Neural progenitor cell (in vitro differentiated cells): ENCODE data around the gene UBXN2A. TPM values are rescaled to one million over a fixed set of nuclear protein-coding genes. Genes with fewer than 3 reads are reported as not detected.
"Not testable (repeated sequence)": the region's sequence is repeated elsewhere in the genome, so short reads cannot be mapped to it uniquely, and the experiment has no call there.

Experiments
- DNase-seq: peaks from one replicate; pipeline ENCODE4 v3.0.0-alpha.2; 2016; ENCODE audit warnings: low spot score
- H2AFZ ChIP-seq: fragments of 200-600 bp; sonication (generic); replicated peaks from 2 replicates; pipeline ENCODE4 v1.6.1; 2016; ENCODE audit warnings: antibody characterized with exemption
- H3F3A ChIP-seq: fragments of 200-600 bp; sonication (generic); 2 replicates; pipeline ENCODE4 v1.6.1; 2016; ENCODE audit warnings: antibody characterized with exemption, low read depth
- H3K27ac ChIP-seq: fragments of 200-600 bp; sonication (generic); 2 replicates; pipeline ENCODE4 v1.5.1; 2016; ENCODE audit warnings: mild to moderate bottlenecking
- H3K27me3 ChIP-seq: fragments of 200-600 bp; sonication (generic); 2 replicates; pipeline ENCODE4 v1.6.1; 2016; ENCODE audit warnings: mild to moderate bottlenecking, moderate library complexity
- H3K36me3 ChIP-seq: fragments of 200-600 bp; sonication (generic); 2 replicates; pipeline ENCODE4 v1.5.1; 2016
- H3K4me1 ChIP-seq: fragments of 200-600 bp; sonication (generic); 2 replicates; pipeline ENCODE4 v1.6.1; 2016; ENCODE audit warnings: mixed run types
- H3K4me2 ChIP-seq: fragments of 200-600 bp; sonication (generic); 2 replicates; pipeline ENCODE4 v1.6.1; 2016
- H3K4me3 ChIP-seq: fragments of 200-600 bp; sonication (generic); 2 replicates; pipeline ENCODE4 v1.5.1; 2016
- H3K79me2 ChIP-seq: fragments of 200-600 bp; sonication (generic); 2 replicates; pipeline ENCODE4 v1.6.1; 2016; ENCODE audit warnings: low read depth
- H3K9ac ChIP-seq: fragments of 200-600 bp; sonication (generic); 2 replicates; pipeline ENCODE4 v1.6.1; 2016
- H3K9me3 ChIP-seq: fragments of 200-600 bp; sonication (generic); 2 replicates; pipeline ENCODE4 v1.5.1; 2016; ENCODE audit warnings: low read depth
- H4K20me1 ChIP-seq: fragments of 200-600 bp; sonication (generic); 2 replicates; pipeline ENCODE4 v1.6.1; 2016; ENCODE audit warnings: low read depth
- H3K27ac Mint-ChIP-seq: 3 replicates; pipeline ENCODE4 v1.8.0; 2021; ENCODE audit warnings: mixed read lengths
- H3K27me3 Mint-ChIP-seq: 2 replicates; pipeline ENCODE4 v1.8.0; 2022; ENCODE audit warnings: low read depth, mild to moderate bottlenecking, inconsistent platforms, moderate library complexity, mixed read lengths; ENCODE audit not compliant: insufficient read depth
- H3K36me3 Mint-ChIP-seq: 3 replicates; pipeline ENCODE4 v1.8.0; 2021; ENCODE audit warnings: mixed read lengths
- H3K4me1 Mint-ChIP-seq: 3 replicates; pipeline ENCODE4 v1.8.0; 2021; ENCODE audit warnings: mixed read lengths
- H3K4me3 Mint-ChIP-seq: 3 replicates; pipeline ENCODE4 v1.8.0; 2021; ENCODE audit warnings: mild to moderate bottlenecking, moderate library complexity, mixed read lengths
- H3K9me3 Mint-ChIP-seq: 3 replicates; pipeline ENCODE4 v1.8.0; 2020; ENCODE audit warnings: mixed read lengths
- EZH2 ChIP-seq: fragments of 200-600 bp; sonication (generic); IDR thresholded peaks from 2 replicates; pipeline ENCODE4 v1.6.1; 2017; ENCODE audit warnings: antibody characterized with exemption, mild to moderate bottlenecking, moderate library complexity
- EZH2phosphoT487 ChIP-seq: fragments of 200-600 bp; sonication (generic); IDR thresholded peaks from 2 replicates; pipeline ENCODE4 v1.6.1; 2017; ENCODE audit warnings: antibody characterized with exemption
- total RNA-seq: library from RNA; depleted of rRNA; stranded (reverse); fragments of >200 nt; gene quantifications from 2 replicates; pipeline ENCODE4 v1.2.3, GENCODE V29; 2015; ENCODE audit warnings: low replicate concordance
- TF ChIP-seq, protein P1 (sequence below): fragments of 200-600 bp; sonication (generic); IDR thresholded peaks from 2 replicates; pipeline ENCODE4 v1.5.1; 2017; ENCODE audit warnings: antibody characterized with exemption, mild to moderate bottlenecking

Gene UBXN2A
- total RNA-seq, 1 donor from 2014 or later = 24.1 TPM

DNA sequence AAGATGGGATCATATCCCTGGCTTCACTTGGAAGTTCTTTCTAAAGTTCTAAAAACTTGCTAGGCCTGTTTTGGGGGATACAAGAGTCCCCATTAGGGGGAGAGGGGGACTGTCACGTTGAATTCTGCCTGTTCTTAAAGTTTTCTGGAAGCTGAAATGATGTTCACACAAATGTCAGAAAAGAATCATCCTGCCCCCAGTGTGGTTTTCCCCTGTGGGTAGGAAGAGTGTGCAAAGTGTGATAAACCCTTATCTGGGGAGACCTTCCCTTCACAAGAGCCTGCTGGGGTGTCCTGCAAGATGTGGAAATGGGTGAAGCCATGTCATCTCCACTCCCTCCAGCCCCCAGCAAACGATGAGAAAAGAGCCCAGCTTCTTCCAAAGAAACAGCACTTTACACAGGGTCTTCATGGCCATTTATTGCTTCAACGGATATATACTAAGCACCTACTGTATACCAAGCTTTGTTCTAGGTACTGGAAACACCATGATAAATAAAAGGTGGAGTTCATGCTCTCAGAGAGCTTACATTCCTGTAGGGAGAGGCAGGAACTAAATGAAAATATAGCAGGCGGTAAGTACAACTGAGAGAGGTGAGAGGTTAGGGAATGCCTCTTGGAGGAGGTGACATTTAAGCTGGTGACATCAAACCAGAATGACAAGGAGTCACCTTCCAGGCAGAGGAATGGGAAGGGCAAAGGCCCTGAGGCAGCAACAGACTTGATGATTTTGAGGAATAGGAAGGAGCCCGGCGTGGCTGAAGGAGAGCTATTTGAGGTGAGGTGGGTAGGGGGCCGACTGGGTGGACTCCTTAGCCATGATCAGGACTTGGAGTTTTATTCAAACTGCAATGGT lies 71.2 kb downstream of the UBXN2A start:
- Histone ChIP-seq H3K4me3 (no peak overlapping the region), H3F3A (no peaks in the 10 kb centered on the region), H2AFZ (no peak overlapping the region), H3K9me3 (no peaks in the 10 kb centered on the region), H3K27me3 (peaks cover 26% of the 10 kb centered on the region), H3K9ac (no peak overlapping the region), H3K4me2 (no peak overlapping the region), H3K36me3 (no peaks in the 10 kb centered on the region), H3K27ac (no peak overlapping the region), H3K4me1 (peaks cover 8% of the 10 kb centered on the region), H3K79me2 (no peaks in the 10 kb centered on the region), H4K20me1 (no peaks in the 10 kb centered on the region)
- TF ChIP-seq, protein P1, sequence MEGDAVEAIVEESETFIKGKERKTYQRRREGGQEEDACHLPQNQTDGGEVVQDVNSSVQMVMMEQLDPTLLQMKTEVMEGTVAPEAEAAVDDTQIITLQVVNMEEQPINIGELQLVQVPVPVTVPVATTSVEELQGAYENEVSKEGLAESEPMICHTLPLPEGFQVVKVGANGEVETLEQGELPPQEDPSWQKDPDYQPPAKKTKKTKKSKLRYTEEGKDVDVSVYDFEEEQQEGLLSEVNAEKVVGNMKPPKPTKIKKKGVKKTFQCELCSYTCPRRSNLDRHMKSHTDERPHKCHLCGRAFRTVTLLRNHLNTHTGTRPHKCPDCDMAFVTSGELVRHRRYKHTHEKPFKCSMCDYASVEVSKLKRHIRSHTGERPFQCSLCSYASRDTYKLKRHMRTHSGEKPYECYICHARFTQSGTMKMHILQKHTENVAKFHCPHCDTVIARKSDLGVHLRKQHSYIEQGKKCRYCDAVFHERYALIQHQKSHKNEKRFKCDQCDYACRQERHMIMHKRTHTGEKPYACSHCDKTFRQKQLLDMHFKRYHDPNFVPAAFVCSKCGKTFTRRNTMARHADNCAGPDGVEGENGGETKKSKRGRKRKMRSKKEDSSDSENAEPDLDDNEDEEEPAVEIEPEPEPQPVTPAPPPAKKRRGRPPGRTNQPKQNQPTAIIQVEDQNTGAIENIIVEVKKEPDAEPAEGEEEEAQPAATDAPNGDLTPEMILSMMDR = no peak
- TF ChIP-seq EZH2 (no peak), EZH2phosphoT487 (no peak)
- Mint-ChIP-seq H3K27ac (no peak overlapping the region), H3K36me3 (peaks cover 3% of the 10 kb centered on the region), H3K9me3 (no peaks in the 10 kb centered on the region), H3K27me3 (peaks cover 13% of the 10 kb centered on the region), H3K4me1 (peaks cover 2% of the 10 kb centered on the region), H3K4me3 (no peak overlapping the region)
- no peak for DNase-seq

DNA sequence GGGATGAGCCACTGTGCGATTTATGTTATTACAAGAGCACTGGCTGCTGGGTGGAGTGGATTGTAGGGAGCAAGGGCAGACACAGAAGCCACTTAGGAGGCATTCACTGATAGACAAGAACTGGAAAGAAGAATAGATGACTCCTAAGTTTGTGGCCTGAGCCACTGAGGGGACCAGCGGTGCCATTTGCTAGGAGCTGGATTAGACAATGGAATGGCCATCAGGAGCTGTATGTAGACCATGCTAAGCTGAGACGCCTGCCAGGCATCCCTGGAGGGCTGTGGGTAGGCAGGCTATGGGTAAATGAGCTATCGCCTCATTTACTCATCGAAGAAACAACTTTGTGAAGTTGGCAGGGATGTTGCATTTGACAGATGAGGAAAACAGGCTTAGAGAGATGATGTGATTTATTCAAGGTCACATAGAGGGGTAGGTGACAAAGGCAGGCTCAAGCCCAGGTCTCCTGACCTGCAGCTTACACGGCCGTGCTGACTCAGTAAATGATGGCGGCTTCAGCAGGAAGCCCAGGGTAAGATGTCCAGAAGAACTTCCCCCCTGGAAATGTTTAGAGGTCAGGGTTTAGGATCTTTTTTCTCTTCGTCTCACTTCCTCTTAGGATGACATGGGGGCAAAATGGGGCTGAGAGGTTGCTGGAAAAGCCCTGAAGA lies 72.4 kb downstream of the UBXN2A start:
- Mint-ChIP-seq H3K27me3 (peaks cover 13% of the 10 kb centered on the region), H3K36me3 (no peaks in the 10 kb centered on the region), H3K4me3 (no peak overlapping the region), H3K4me1 (peaks cover 2% of the 10 kb centered on the region), H3K27ac (no peak overlapping the region), H3K9me3 (no peaks in the 10 kb centered on the region)
- peaks cover 8% of the 10 kb centered on the region for H3K4me1 ChIP-seq
- no peak overlapping the region for H3K9ac ChIP-seq
- no peaks in the 10 kb centered on the region for H3K79me2 ChIP-seq
- H4K20me1 ChIP-seq = no peaks in the 10 kb centered on the region
- H3K4me2 ChIP-seq = no peak overlapping the region
- H3K9me3 ChIP-seq = no peaks in the 10 kb centered on the region
- H3K4me3 ChIP-seq = no peak overlapping the region
- H3K27ac ChIP-seq = no peak overlapping the region
- peaks cover 26% of the 10 kb centered on the region for H3K27me3 ChIP-seq
- H3K36me3 ChIP-seq = no peaks in the 10 kb centered on the region
- no peak for DNase-seq
- no peaks in the 10 kb centered on the region for H3F3A ChIP-seq
- no peak overlapping the region for H2AFZ ChIP-seq
- no peak for TF ChIP-seq EZH2
- no peak for TF ChIP-seq EZH2phosphoT487
- TF ChIP-seq, protein P1 = no peak

DNA sequence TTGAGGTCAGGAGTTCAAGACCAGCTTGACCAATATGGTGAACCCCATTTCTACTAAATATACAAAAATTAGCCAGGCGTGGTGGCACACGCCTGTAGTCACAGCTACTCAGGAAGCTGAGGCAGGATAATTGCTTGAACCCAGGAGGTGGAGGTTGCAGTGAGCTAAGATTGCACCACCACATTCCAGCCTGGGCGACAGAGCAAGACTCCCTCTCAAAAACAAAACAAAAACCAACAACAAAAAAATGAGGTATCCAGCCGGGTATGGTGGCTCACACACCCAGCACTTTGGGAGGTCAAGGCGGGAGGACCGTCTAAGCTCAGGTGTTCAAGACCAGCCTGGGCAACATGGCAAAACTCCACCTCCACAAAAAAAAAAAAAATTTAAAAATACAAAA lies 74.6 kb downstream of the UBXN2A start:
- H3K27ac Mint-ChIP-seq, H3K4me3 Mint-ChIP-seq, H3K4me1 ChIP-seq, H3K9me3 Mint-ChIP-seq, DNase-seq, H3K9me3 ChIP-seq, H3K36me3 ChIP-seq, H3K36me3 Mint-ChIP-seq, H3K27ac ChIP-seq, H4K20me1 ChIP-seq, H3F3A ChIP-seq, H3K9ac ChIP-seq, H3K4me3 ChIP-seq, H3K27me3 Mint-ChIP-seq, H3K4me2 ChIP-seq, H3K4me1 Mint-ChIP-seq, H2AFZ ChIP-seq, H3K79me2 ChIP-seq: not testable (repeated sequence)
- peaks cover 14% of the 10 kb centered on the region for H3K27me3 ChIP-seq
